Stimulated activated CD8-positive, alpha-beta memory T cell treated with anti-CD3 and anti-CD28 coated beads, Interleukin-4, amount 100 ng/mL, for 4 hours (primary cell): ENCODE measurements around the gene DENND1A.
"Not testable (repeated sequence)": the region's sequence is repeated elsewhere in the genome, so short reads cannot be mapped to it uniquely, and the experiment has no call there.

Source experiments
- DNase-seq, 2 donors: peaks; one replicate each; pipeline ENCODE4 v3.0.0-alpha.2; 2020; ENCODE audit warnings: low read depth in 2 of 2, low spot score in 1 of 2

DENND1A gene

DNA sequence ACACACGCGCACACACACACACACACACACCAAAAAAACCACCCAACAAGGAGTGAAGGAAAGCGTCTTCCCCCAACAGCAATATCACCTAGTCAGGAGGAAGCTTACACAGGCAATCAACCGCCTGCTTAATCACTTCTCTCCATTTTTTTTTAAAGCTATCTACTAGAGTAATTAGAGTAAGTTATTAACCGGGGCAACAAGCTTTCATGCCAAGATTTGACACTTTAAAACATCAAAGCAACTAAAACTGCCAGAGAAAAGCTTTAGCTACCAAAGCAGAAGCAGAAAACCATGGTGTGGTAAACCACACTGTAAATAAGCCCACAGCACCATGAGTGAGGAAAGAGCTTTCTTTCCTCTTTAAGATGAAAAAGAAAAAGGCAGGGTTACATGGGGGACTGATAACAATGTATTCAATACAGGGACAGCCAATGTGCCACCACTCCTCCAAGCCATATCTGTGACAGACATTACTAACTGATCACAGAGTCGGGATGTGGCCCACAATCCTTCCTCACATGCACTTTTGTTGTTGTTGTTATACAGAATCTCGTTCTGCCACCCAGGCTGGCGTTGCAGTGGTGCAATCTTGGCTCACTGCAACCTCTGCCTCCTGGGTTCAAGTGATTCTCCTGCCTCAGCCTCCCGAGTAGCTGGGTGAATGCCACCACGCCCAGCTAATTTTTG lies 291.8 kb downstream of the DENND1A start:
- DNase-seq, result no peak

DNA sequence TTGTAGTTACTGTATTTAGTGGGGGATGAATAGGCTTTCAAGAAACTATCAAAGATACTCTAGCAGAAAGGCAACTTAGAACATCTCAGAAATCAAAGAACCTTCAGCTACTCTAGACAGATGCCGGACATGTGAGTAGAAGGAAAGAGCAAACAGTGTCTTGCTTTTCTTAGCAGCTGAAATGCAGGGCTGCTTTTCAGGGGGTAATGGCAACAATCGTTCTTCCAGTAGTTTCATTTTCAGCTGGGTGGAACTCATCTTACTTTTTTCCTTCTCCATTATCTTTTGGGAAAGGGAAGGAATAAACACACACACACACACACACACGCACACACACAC lies 292.4 kb downstream of the DENND1A start:
- DNase-seq, result no peak

DNA sequence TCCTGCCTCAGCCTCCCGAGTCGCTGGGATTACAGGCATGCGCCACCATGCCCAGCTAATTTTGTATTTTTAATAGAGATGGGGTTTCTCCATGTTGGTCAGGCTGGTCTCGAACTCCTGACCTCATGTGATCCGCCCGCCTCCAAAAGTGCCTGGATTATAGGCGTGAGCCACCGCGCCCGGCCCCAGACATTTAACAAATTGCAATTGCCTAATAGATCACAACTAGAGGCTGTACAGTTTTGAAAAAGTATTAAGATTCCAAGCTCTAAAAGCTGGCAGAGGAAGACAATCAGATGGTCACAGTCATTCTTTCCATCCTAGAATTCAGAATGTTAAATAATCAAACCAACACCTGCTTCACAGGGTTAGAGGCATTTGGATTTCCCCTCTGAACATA lies 293.1 kb downstream of the DENND1A start:
- not testable (repeated sequence) for DNase-seq

DNA sequence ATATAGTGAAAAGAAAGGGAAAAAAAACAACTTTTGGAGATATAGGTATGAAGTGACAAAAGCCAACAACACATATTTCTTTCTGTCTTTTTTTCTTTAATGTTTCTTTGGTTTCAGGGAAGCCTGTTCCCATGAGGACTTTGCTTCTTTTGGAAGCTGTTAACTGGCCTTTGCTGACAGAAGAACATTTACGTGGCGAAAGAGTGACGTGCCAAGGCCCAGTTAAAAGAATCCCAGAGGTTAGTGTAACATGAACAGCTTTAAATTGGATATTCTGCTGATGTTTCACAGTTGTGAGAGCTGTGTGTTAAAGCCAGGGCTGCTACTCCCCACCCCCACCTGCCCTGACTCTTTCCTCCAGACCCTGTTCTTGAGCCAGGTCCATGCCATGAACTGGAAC lies 298.1 kb downstream of the DENND1A start:
- no peak for DNase-seq

DNA sequence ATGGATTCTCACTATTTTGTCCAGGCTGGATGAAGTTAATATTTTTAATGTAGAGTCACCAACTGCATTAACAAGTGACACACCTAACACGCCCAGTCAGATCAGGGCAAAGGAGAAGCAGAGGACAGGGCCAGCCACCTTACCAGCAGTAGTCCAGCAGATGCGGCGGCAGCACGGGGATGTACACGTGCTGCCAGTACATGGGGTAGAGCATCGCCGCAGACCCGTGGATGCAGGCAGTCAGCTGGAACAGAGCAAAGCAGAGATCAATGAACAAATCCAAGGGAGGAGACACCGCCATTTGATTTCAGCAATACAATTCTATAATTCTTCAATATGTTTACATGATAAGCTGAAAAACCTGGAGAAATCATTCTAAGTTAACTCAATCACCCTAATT lies 299.7 kb downstream of the DENND1A start:
- no peak for DNase-seq

DNA sequence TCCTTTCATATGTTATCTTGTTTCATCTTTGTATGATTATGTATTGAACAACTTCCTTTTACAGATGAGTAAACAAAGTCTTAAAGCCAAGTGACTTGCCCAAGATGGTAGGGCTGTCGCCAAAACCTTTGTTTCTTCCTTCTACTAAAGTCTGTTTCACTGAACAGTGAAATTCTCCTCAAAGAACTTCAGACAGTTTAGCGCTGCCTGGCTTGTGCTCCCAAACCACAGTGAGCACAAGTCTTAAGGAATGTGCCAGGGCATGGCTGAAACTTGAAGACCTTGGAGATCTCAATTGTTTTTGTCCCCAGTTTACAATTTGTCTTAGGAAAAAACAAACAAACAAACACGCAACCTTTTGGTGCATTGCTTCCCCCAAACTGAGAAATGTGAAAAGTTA lies 300.4 kb downstream of the DENND1A start:
- no peak for DNase-seq

DNA sequence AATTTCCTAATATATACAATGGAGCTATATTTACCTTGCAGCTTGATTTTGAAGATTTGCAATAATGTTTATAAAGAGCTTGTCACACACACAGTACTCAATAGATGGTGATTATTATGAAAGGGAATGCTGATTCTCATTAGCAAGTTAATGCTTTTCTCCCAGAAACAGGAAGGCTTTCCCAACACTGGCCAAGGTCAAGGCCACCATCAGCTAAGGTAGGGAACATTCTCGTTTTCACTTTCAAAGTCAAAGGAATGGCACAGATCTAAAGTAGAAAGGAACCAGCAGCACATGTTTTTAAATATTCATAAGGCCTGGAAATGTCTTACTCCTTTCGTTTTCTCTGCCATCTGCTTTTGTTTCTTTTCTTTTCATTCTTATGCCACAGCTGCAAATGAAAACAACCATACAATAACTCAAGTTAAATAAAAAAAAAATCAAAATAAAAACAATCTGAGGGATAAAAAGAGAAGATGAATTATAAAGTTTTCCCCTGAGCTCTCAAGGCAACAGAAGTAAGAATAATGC lies 307.1 kb downstream of the DENND1A start:
- DNase-seq, result no peak

DNA sequence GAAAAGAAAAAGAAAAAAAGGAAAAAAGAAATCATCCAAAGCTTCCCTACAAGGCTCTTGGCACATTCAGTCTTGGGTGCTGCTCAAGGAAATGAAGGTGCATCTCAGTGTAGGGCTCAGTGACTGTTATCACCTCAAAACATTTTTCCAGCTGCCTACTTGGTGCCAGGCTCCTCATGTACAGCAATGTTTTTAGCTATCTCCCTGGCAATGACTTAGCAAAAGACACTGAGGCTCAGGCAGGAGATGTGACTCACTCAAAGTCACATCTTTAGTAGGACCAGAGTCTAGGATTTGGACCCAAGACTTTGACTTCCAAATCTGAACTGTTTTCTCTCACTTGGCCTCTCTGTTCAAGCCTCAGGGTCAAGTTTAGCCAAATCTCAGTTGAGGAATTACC lies 309.7 kb downstream of the DENND1A start:
- DNase-seq, result no peak

DNA sequence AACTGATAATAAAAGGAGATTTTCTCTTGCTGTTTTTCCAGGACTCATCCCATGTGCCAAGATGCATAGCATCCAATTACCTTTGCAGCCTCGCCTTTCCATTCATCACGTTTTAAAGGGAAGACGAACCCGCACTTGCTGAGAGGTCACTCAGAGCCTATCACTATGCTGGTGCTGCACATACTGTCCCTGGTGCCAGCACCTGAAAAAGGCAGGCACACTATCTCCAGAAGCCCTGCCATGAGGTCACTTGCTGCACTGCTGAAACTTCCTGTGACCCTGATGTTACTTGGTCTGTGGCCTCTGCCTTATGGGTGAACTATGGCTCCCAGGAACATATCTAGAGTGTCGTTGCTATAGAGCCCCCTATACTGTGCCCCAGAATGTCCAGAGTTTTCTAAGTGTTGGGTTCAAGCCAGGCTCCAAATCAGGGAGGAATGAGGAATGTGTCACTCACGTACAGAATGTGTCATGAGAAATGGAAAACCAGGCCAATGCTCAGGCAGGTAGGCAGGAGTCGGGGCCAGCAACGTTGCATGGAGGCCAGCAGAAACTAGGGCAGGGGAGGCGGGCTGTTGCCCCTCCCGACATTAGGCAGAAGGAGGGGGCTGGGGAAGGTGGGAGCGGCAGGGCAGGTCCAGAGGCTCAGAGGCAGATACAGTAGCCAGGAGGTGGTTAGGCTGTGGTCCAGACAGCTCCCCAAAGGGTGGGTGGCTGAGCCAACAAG lies 311.8 kb downstream of the DENND1A start:
- DNase-seq, result no peak

DNA sequence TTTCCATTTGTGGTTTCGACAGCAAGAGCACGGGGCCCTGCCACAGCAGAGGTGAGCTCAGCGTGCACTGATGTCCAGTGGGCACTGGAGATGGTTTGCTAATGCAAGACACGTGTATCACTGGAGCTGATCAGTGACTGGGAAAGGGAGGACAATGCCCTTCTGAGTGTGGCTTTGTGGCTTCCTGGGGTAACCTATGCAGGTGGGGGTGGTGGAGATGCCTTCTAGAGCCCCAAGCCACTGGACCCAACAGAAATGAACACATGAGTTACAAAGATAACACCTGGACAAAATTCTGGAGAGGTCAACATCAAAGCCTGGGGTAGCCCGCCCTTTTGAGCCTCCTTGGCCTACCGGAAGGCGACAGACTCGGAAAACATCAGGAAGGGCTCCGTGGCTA lies 312.6 kb downstream of the DENND1A start:
- DNase-seq, result no peak

DNA sequence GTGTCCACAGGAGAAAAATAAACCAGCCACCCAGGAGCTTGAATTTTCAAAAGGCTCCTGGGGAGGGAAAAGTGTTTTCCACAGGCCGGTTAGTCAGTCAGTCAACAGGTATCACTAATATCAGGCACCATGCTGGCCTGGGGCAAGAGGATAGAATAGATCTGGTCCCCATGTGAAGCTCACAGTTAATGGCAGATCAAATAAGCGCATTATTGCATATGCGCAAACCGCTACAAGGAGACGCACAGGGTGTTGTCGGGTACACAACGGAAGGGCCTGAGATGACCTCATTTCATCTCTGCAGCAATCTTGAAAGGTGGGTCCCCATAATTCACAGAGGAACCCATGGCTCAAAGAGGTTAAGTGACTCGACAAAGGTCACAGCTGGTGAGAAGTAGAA lies 313.2 kb downstream of the DENND1A start:
- no peak for DNase-seq

DNA sequence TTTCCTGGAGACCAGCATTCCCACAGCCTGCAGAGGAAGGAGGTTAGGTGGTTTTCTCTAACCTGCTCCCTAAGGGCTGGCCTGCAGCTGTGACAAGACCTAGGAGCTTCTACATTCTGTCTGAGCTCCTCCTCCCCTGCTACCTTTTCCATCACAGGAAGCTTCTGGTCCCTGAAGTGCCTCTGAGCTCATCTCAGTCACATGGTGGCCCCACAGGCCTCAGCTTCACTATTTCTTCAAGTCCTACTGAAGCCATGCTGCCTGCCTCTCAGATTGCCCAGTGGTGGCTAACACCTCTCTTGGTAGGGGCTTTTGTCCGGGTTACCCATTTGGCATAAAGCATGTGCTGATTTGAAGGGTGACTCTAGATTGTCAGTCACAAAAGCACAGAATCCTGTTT lies 314.5 kb downstream of the DENND1A start:
- no peak for DNase-seq

DNA sequence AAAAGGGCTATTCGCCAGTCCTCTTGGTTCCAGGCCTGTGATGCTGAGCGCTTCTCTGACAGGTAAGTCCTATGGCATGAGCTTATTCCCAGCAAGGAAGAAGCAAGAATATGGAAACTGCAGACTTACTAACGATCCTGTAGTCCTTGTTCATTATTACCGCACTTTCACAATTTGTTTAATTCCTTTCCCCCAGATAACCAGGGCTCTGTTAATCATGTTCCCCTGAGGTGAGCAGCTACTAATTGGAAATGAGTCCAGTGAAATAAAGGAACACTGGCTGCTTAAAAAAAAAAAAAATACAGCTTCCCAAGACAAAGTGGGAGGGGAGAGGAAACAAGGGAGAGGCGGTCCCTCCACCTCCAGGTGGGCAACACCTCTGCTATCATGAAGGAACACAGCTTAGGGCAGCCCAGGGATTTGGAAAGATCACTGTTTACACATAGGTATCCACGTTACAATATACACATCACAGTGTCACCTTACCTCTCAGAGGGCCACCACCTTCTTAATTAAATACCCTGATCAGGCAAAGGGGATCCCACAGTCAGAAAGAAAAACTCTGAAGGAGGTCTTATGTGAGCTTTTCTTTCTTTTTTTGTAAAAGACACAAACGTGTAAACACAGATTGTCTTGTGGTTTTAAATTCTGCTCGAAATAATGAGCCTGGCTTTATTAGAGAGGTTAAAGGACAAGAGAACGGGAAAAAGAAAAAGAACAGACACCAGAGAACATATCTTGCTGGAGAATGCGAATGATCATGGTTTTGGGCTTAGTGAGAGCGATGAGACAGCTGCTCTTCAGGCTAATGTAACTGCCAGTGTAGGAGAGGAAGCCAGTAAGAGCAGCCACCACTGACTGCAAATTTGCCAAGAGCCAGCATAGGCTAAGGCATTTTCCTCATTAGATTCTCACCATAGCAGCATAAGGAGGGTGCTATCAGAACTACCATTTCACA lies 315.3 kb downstream of the DENND1A start:
- no peak for DNase-seq

DNA sequence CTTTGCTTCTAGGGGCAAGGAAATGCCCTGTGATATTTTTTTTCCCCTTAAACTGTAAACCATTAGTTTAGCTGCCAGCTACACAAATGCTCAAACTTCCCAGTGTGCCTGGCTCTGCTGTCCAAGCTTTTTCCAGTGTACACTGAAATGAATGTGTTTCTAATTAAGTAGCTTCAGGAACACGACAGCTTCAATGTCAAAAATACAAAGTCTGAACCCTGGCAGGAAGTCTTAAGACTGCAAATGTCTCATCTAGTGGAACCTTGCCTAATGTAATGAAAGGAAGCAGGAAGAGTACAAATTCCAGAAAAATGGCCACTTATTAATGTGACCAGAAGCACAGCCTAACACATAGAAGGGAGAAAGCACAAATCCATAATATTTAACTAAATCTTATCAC lies 318.7 kb downstream of the DENND1A start:
- DNase-seq, result no peak

DNA sequence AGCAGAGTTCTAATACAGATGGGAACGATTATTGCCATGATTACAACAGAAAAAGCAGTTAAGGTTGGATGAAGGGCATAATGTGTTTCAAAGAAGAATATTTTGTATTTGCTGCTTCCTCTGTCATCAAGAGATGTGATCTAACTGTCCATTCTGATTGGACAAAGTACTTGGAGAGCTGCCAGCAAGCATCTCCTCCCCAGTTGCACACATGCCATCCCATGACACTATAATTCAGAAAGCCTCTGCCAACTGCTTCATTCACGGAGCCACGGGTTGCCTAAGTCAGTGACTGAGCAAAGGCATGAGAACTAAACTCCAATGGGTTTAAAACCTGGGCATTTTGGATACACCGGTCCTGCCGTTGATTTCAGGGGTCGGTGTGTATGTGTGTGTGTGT lies 320.1 kb downstream of the DENND1A start:
- DNase-seq, result no peak

DNA sequence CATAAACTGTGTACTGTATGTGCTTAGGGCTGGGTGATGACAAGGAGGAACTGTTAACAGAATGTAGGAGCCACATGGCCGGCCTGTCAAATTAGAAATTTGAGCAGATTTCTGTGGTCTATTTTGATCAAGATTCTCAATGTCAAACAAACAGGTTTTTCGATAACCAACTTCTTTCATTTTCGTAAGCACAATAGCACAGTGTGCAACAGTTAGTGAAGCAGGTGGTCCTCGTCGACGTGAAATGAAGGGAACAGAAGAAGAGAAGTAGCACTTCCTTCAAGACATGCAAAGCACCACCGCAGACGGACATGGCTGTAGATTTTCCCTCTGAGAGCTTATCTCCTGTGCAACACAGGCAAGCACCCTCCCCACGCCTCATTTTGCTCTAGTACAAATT lies 321.8 kb downstream of the DENND1A start:
- DNase-seq, result no peak

DNA sequence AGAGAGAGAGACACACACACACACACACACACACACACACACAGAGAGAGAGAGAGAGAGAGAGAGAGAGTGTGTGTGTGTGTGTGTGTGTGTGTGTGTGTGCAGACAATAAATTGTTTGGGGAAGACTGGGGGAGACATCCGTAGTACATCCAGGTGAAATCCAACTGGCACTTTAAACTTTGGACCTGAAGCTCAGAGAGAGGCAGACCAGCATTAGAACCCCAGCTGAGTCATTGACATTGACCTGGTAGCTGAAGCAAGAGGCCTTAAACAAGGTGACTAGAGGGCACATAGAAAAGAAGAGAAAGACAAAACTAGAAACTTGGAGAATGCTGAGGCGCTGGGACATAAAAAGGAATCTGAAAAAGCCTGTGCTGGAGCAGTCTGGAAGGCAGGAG lies 322.4 kb downstream of the DENND1A start:
- no peak for DNase-seq

DNA sequence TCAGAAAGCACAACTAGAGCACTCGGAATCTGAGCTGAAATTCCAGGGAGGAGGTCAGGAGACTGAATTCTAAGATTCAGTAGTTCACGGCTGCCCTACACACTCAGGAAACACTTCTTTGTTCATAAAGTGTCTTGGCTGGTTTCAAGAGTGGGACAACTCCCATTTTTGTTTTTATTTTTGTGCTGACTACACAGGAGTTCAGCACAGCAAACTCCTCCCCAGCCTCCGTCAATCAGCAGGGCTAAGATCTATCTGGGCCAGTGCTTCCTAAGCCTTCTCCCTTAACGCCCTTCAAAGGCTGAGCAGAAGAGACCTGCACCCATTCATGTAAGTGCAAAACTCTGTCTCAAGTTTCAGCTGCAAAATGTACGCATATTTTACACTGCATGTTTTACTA lies 323.8 kb downstream of the DENND1A start:
- DNase-seq, result no peak

DNA sequence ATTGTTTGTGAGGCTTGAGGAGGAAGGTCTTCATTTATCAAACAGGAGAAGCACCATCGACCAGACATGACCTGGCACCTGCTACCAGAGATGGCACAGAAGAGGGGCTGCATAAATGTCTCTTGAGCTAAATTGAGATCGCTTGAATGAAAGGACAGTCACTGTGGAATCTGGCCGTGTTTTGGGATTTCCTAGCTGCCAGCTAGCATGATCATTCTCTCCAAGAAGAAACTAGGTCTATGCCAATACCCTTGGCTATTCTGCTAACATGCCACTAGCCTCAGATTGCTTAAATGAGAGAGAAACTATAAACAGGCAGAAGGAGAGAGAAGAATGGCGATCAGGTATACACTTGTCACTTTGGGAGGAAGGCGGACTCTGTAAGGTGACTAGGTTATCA lies 324.6 kb downstream of the DENND1A start:
- no peak for DNase-seq

DNA sequence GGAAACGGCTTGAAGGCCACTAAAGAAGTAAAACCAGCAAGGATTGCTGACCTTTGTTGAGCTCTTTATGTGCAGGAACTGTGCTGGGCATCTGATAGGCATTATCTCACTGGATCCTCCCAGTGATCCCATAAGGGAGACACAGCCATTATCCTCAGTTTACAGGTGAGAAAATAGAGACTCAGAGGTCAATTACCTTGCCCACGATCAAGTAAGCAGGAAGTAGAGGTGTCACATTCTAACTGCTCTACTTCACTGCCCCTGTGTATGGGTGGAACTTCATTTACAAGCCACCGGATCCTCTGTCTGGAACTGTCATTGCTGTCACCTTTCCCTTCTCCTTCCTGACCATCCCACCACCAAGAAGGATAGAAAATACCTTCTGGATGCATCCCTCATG lies 325.1 kb downstream of the DENND1A start:
- DNase-seq, result no peak

DNA sequence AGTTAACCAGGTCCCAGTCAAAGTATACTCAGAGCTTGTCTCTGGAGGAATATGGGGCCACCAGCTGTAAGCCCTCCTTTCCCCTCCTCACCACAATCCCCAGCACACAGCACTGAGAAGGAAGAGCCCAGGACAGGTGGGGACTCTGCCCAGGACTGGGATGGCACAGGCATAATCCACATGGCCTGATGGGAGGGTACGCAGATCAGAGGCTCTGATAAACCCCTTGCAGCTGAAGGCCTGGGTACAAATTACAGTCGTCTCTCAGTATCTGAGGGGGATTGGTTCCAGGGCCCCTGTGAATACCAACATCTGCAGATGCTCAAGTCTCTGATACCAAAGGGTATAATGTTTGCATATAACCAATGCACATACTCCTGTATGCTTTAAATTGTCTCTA lies 328.1 kb downstream of the DENND1A start:
- no peak for DNase-seq

DNA sequence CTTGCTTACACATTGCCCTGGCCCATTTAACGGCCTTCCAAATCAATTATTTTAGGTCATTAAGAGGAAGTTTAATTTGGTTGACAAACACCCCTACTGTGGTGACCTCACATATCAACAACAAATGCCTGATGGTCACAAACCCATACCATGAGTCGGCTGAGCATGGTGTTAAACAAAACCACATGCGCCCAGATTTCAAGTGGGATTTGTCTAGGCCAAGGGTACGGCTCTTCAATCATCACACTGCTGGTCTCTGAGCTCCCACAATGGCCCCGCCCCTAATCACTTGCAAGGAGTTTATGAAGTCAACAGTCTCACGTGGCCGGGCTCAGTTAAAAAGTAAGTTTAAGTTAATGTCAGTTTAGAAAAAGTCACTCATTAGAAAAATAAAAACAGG lies 330.1 kb downstream of the DENND1A start:
- DNase-seq, result no peak
